GM12878 (cell line): Measurements from ENCODE around the gene MND1. TPM values are rescaled to one million over a fixed set of nuclear protein-coding genes. Genes with fewer than 3 reads are reported as not detected.

Experiments
- ATAC-seq: fragments of 200-7000 bp; cut with Tn5 transposase; 3 replicates; pipeline ENCODE4 v1.9.1; 2020; ENCODE audit warnings: mild to moderate bottlenecking, moderate library complexity
- BruUV-seq: library from RNA; stranded (reverse); fragments of 400-500 nt; replicated peaks from 2 replicates; lab custom pipeline; 2021; lab: Mats Ljungman, UMichigan
- CTCF ChIA-PET: fragments of 300-600 bp; sonication (Branson Sonifier 250); formaldehyde crosslinking; extraction: SDS; loops from one replicate; lab custom pipeline; 2021; ENCODE audit warnings: inconsistent platforms; lab: Yijun Ruan, JAX
- POLR2A ChIA-PET: fragments of 350-600 bp; formaldehyde crosslinking; extraction: SDS; loops from one replicate; lab custom pipeline; 2021; ENCODE audit warnings: inconsistent platforms; lab: Charles Lee
- RAD21 ChIA-PET: fragments of 300-600 bp; sonication (Branson Sonifier 250); formaldehyde crosslinking; loops from one replicate; lab custom pipeline; 2023; ENCODE audit warnings: antibody characterized with exemption; ENCODE audit not compliant: unreplicated experiment; lab: Charles Lee
- SMC1A ChIA-PET: fragments of 300-600 bp; sonication (Branson Sonifier 250); formaldehyde crosslinking; loops from one replicate; lab custom pipeline; 2023; ENCODE audit not compliant: unreplicated experiment, uncharacterized antibody; lab: Charles Lee
- DNase-seq: peaks from one replicate; pipeline ENCODE4 v3.0.0-alpha.2; 2011; ENCODE audit warnings: low read depth, low spot score
- FAIRE-seq: peaks from 3 replicates; lab custom pipeline; 2011; peaks lifted over from hg19 to GRCh38; lab: Jason Lieb, UNC
- H2AFZ ChIP-seq: 2 replicates; pipeline ENCODE4 v1.6.0; 2011; ENCODE audit warnings: low read depth, low read length, control low read depth; ENCODE audit not compliant: control insufficient read depth
- H3K27ac ChIP-seq: 2 replicates; pipeline ENCODE4 v1.5.1; 2011; ENCODE audit warnings: control low read depth; ENCODE audit not compliant: control insufficient read depth, insufficient read depth
- H3K27me3 ChIP-seq, 2 experiments: replicated peaks in 1 of 2; 2 replicates each; pipeline versions ENCODE4 v1.6.0 to v1.6.1; 2011; ENCODE audit warnings: low read length in 1 of 2; ENCODE audit not compliant: control insufficient read depth in 2 of 2, insufficient read depth in 2 of 2
- H3K36me3 ChIP-seq, 2 experiments: 2 replicates each; pipeline ENCODE4 v1.5.1; 2011; ENCODE audit warnings: low read length in 1 of 2; ENCODE audit not compliant: control insufficient read depth in 2 of 2, insufficient read depth in 2 of 2
- H3K4me1 ChIP-seq: 2 replicates; pipeline ENCODE4 v1.6.1; 2011; ENCODE audit warnings: mild to moderate bottlenecking, low read length, moderate library complexity, mixed read lengths; ENCODE audit not compliant: control insufficient read depth, insufficient read depth
- H3K4me2 ChIP-seq: 2 replicates; pipeline ENCODE4 v1.6.0; 2011; ENCODE audit warnings: control low read depth; ENCODE audit not compliant: control insufficient read depth, insufficient read depth
- H3K4me3 ChIP-seq: fragments of 200-600 bp; sonication (generic); 2 replicates; pipeline ENCODE4 v1.5.1; 2016
- H3K79me2 ChIP-seq: 2 replicates; pipeline ENCODE4 v1.6.0; 2011; ENCODE audit warnings: low read length; ENCODE audit not compliant: control insufficient read depth, insufficient read depth
- H3K9ac ChIP-seq: 2 replicates; pipeline ENCODE4 v1.8.0; 2011; ENCODE audit warnings: low read length, control low read depth, mixed read lengths; ENCODE audit not compliant: control insufficient read depth, insufficient read depth
- H3K9me3 ChIP-seq: replicated peaks from 3 replicates; pipeline ENCODE4 v1.5.1; 2011; ENCODE audit warnings: mild to moderate bottlenecking, low read length; ENCODE audit not compliant: control insufficient read depth, insufficient read depth
- H4K20me1 ChIP-seq: 2 replicates; pipeline ENCODE4 v1.6.0; 2011; ENCODE audit not compliant: control insufficient read depth, insufficient read depth
- ATF2 ChIP-seq: IDR thresholded peaks from 2 replicates; pipeline ENCODE4 v1.6.1; 2012; ENCODE audit warnings: low read length, inconsistent platforms
- RFX5 ChIP-seq: IDR thresholded peaks from 2 replicates; pipeline ENCODE4 v1.6.1; 2011; ENCODE audit warnings: low read depth, low read length, improper control_type of control experiment
- SREBF2 ChIP-seq: IDR thresholded peaks from 2 replicates; pipeline ENCODE4 v1.6.1; 2012; ENCODE audit warnings: mild to moderate bottlenecking, low read length
- WRNIP1 ChIP-seq: IDR thresholded peaks from 2 replicates; pipeline ENCODE4 v1.6.1; 2011; ENCODE audit warnings: low read depth, low read length, improper control_type of control experiment, borderline replicate concordance
- ZNF622 ChIP-seq: fragments of 450-650 bp; IDR thresholded peaks from 2 replicates; pipeline ENCODE4 v1.6.1; 2017; ENCODE audit warnings: mild to moderate bottlenecking, inconsistent platforms
- WGBS: methylation state at CpG from one replicate; pipeline ENCODE4 v1.1.6; 2016; ENCODE audit warnings: low lambda C conversion rate; ENCODE audit not compliant: insufficient replicate concordance, insufficient coverage; ENCODE audit errors: missing lambda C conversion rate; 5-methylcytosine and 5-hydroxymethylcytosine counted together
- in situ Hi-C: fragments of 300-500 bp; cut with MboI; formaldehyde crosslinking; loops from 9 replicates; pipeline ENCODE4 v1.14.3; 2018; ENCODE audit warnings: mixed read lengths
- intact Hi-C: fragments of 100-400 bp; cut with micrococcal nuclease; formaldehyde crosslinking; loops from one replicate; pipeline ENCODE4 v1.14.2; 2022; ENCODE audit not compliant: unreplicated experiment
- polyA plus RNA-seq, 11 experiments: library from polyadenylated mRNA; depleted of rRNA in 4 of 11; unstranded in 6 of 11; stranded (reverse) in 5 of 11; fragments of >200 nt; fragmentation: Nextera tagmentation in 4 of 11; fragmentation: Illumina TruSeq in 1 of 11; extraction: Ambion mirVana in 4 of 11; extraction: Trizol in 1 of 11; gene quantifications; 1 replicate in 1 of 11; 2 replicates in 10 of 11; pipeline versions ENCODE4 v1.2.1 to v1.2.3, GENCODE V29; 2011 to 2016; ENCODE audit warnings: inconsistent platforms in 2 of 11, missing spikeins in 2 of 11, low read depth in 1 of 11
- total RNA-seq, 4 experiments: library from RNA; depleted of rRNA in 3 of 4; stranded (reverse); fragments of >200 nt in 3 of 4; fragmentation: Illumina TruSeq in 1 of 4; extraction: Trizol in 1 of 4; gene quantifications; 2 replicates each; pipeline versions ENCODE4 v1.2.1 to v1.2.3, GENCODE V29; 2013 to 2021
- TF ChIP-seq, protein P1 (sequence below): IDR thresholded peaks from 2 replicates; pipeline ENCODE4 v1.6.1; 2012; ENCODE audit warnings: low read depth, low read length, improper control_type of control experiment
- TF ChIP-seq, protein P2 (sequence below): IDR thresholded peaks from 2 replicates; pipeline ENCODE4 v1.6.1; 2011; ENCODE audit warnings: low read depth, low read length, improper control_type of control experiment, borderline replicate concordance
- TF ChIP-seq, protein P3 (sequence below): IDR thresholded peaks from 2 replicates; pipeline ENCODE4 v1.6.1; 2011; ENCODE audit warnings: borderline replicate concordance, low read depth, mild to moderate bottlenecking, moderate library complexity, low read length; ENCODE audit not compliant: insufficient read depth, poor library complexity, severe bottlenecking

Gene MND1
- total and polyA plus RNA-seq, 10 of the 15 experiments (the other 5 are each of a cell fraction or from before 2014, with no cell fraction given): 17.7 to 58.1 (median 47.3) TPM

DNA sequence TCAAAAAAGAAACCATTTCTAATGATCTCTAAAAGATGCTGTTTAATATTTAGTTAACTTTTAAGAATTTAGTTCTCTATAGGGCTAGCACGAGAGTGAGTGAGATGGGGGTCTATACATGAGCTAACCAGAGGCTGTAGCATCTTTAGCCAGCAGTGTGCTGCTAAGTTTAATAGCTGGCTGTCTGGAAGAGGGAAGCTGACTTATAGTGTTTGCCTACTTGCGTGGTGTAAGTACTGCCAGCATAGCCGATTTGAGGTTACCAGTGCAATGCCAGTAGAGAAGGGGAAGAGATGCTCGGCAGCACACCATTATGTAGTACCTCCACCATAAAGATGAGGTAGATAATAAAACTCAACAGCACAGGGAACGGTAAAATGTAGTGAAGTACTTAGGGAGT lies 74.5 kb downstream of the MND1 start:
- DNase-seq: no peak
- POLR2A ChIA-PET: no interaction called here
- CTCF ChIA-PET: interaction anchor here (1.4 to 2.9 kb wide), 2 partner anchors 73 to 224 kb away, joined by 3 to 6 read pairs; no protein-coding TSS in a partner anchor
- no peak for TF ChIP-seq ZNF622
- TF ChIP-seq, protein P1, sequence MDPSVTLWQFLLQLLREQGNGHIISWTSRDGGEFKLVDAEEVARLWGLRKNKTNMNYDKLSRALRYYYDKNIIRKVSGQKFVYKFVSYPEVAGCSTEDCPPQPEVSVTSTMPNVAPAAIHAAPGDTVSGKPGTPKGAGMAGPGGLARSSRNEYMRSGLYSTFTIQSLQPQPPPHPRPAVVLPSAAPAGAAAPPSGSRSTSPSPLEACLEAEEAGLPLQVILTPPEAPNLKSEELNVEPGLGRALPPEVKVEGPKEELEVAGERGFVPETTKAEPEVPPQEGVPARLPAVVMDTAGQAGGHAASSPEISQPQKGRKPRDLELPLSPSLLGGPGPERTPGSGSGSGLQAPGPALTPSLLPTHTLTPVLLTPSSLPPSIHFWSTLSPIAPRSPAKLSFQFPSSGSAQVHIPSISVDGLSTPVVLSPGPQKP: no peak
- no peak for TF ChIP-seq RFX5
- TF ChIP-seq, protein P2, sequence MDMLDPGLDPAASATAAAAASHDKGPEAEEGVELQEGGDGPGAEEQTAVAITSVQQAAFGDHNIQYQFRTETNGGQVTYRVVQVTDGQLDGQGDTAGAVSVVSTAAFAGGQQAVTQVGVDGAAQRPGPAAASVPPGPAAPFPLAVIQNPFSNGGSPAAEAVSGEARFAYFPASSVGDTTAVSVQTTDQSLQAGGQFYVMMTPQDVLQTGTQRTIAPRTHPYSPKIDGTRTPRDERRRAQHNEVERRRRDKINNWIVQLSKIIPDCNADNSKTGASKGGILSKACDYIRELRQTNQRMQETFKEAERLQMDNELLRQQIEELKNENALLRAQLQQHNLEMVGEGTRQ: no peak
- TF ChIP-seq WRNIP1: no peak
- TF ChIP-seq, protein P3, sequence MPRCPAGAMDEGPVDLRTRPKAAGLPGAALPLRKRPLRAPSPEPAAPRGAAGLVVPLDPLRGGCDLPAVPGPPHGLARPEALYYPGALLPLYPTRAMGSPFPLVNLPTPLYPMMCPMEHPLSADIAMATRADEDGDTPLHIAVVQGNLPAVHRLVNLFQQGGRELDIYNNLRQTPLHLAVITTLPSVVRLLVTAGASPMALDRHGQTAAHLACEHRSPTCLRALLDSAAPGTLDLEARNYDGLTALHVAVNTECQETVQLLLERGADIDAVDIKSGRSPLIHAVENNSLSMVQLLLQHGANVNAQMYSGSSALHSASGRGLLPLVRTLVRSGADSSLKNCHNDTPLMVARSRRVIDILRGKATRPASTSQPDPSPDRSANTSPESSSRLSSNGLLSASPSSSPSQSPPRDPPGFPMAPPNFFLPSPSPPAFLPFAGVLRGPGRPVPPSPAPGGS: no peak
- no peak for TF ChIP-seq SREBF2
- no peak for TF ChIP-seq ATF2
- Histone ChIP-seq H3K9me3 (no peaks in the 10 kb centered on the region), H3K79me2 (no peaks in the 10 kb centered on the region), H3K4me1 (peaks cover 9% of the 10 kb centered on the region), H4K20me1 (no peaks in the 10 kb centered on the region), H3K4me3 (no peak overlapping the region), H3K4me2 (no peak overlapping the region), H2AFZ (peak overlapping the region; percentile 34; the same call in 1 of the 2 replicates), H3K36me3 (no peaks in the 10 kb centered on the region), H3K27me3 (no peaks in the 10 kb centered on the region), H3K9ac (no peak overlapping the region), H3K27ac (no peak overlapping the region)
- 86% methylated on average over 5 of the region's 5 CpGs for WGBS
- SMC1A ChIA-PET: interaction anchor here (0.5 to 1.0 kb wide), 3 partner anchors 10 to 182 kb away, joined by 3 read pairs; no protein-coding TSS in a partner anchor
- ATAC-seq: peak; percentile 26; the same call in 1 of the 3 replicates
- in situ Hi-C loops: no loop called here
- FAIRE-seq: no peak
- intact Hi-C loops: no loop called here
- RAD21 ChIA-PET: no interaction called here
- no TSS peak for BruUV-seq
